K562 (cell line): ENCODE results near the gene TCF7. TPM values are rescaled to one million over a fixed set of nuclear protein-coding genes. Genes with fewer than 3 reads are reported as not detected.

Experiments
- ATAC-seq: fragments of 200-7000 bp; cut with Tn5 transposase; 3 replicates; pipeline ENCODE4 v1.9.1; 2020; ENCODE audit warnings: moderate library complexity
- BruUV-seq: library from RNA; stranded (reverse); fragments of 400-500 nt; replicated peaks from 2 replicates; lab custom pipeline; 2021; lab: Mats Ljungman, UMichigan
- CTCF ChIA-PET: fragments of 300-600 bp; formaldehyde crosslinking; extraction: SDS; loops from one replicate; lab custom pipeline; 2021; ENCODE audit warnings: low intra/inter-chr PET ratio; lab: Yijun Ruan, JAX
- POLR2A ChIA-PET: fragments of 300-600, 350-650 bp; sonication (Branson Sonifier 250); formaldehyde crosslinking; extraction: SDS; loops from one replicate; lab custom pipeline; 2021; ENCODE audit warnings: antibody characterized with exemption, inconsistent platforms; lab: Yijun Ruan, JAX
- DNase-seq, 4 experiments: peaks; one replicate each; pipeline versions ENCODE4 v3.0.0 to v3.0.0-alpha.2; 2011 to 2018; ENCODE audit warnings: low spot score in 3 of 4, mixed read lengths in 3 of 4; ENCODE audit errors: extremely low read depth in 1 of 4
- FAIRE-seq: peaks from 2 replicates; lab custom pipeline; 2011; peaks lifted over from hg19 to GRCh38; lab: Jason Lieb, UNC
- H2AFZ ChIP-seq: 2 replicates; pipeline ENCODE4 v1.6.0; 2011; ENCODE audit warnings: low read depth, low read length, control low read depth, inconsistent platforms
- H3K27ac ChIP-seq: fragments of 200-600 bp; 3 replicates; pipeline ENCODE4 v1.8.0; 2011; ENCODE audit warnings: low read depth, mild to moderate bottlenecking, control low read depth, inconsistent platforms, low read length, moderate library complexity, mixed read lengths; ENCODE audit errors: extremely low read depth
- H3K27me3 ChIP-seq, 2 experiments: fragments of 300-600 bp in 1 of 2; 2 replicates in 1 of 2; 3 replicates in 1 of 2; pipeline versions ENCODE4 v1.6.0 to v1.8.0; 2011; ENCODE audit warnings: inconsistent platforms in 2 of 2, low read length in 2 of 2, mild to moderate bottlenecking in 1 of 2, mixed read lengths in 1 of 2, moderate library complexity in 1 of 2; ENCODE audit not compliant: control insufficient read depth in 2 of 2, insufficient read depth in 2 of 2
- H3K36me3 ChIP-seq: fragments of 300-600 bp; 3 replicates; pipeline ENCODE4 v1.8.0; 2011; ENCODE audit warnings: mild to moderate bottlenecking, low read length, inconsistent platforms; ENCODE audit not compliant: control insufficient read depth, insufficient read depth
- H3K4me1 ChIP-seq, 2 experiments: fragments of 200-600 bp in 1 of 2; replicated peaks in 1 of 2; 2 replicates in 1 of 2; 3 replicates in 1 of 2; pipeline versions ENCODE4 v1.5.1 to v1.8.0; 2011; ENCODE audit warnings: inconsistent platforms in 2 of 2, low read length in 2 of 2, mild to moderate bottlenecking in 1 of 2, mixed read lengths in 1 of 2, moderate library complexity in 1 of 2; ENCODE audit not compliant: control insufficient read depth in 2 of 2, insufficient read depth in 2 of 2
- H3K4me2 ChIP-seq: 2 replicates; pipeline ENCODE4 v1.6.1; 2011; ENCODE audit warnings: low read length, control low read depth, inconsistent platforms, mixed read lengths; ENCODE audit not compliant: insufficient read depth
- H3K4me3 ChIP-seq: fragments of 200-600 bp; sonication (generic), shearing (Covaris generic); 2 replicates; pipeline ENCODE4 v1.5.1; 2016; ENCODE audit warnings: control low read depth, inconsistent platforms
- H3K79me2 ChIP-seq: fragments of 200-600 bp; 3 replicates; pipeline ENCODE4 v1.8.0; 2011; ENCODE audit warnings: low read length, inconsistent platforms; ENCODE audit not compliant: control insufficient read depth, insufficient read depth
- H3K9ac ChIP-seq, 2 experiments: 2 replicates each; pipeline versions ENCODE4 v1.6.0 to v1.6.1; 2011; ENCODE audit warnings: low read depth in 2 of 2, low read length in 2 of 2, control low read depth in 1 of 2, inconsistent platforms in 1 of 2, mild to moderate bottlenecking in 1 of 2, mixed read lengths in 1 of 2; ENCODE audit not compliant: insufficient read depth in 1 of 2
- H3K9me1 ChIP-seq: one replicate; pipeline ENCODE4 v1.6.0; 2011; ENCODE audit warnings: inconsistent platforms, mild to moderate bottlenecking, low read length, moderate library complexity; ENCODE audit not compliant: control insufficient read depth, insufficient read depth
- H3K9me3 ChIP-seq: replicated peaks from 2 replicates; pipeline ENCODE4 v1.5.1; 2011; ENCODE audit warnings: low read depth, low read length, inconsistent platforms; ENCODE audit not compliant: control insufficient read depth, insufficient read depth
- H4K20me1 ChIP-seq: replicated peaks from 2 replicates; pipeline ENCODE4 v1.6.1; 2011; ENCODE audit warnings: low read length, inconsistent platforms, mixed read lengths; ENCODE audit not compliant: control insufficient read depth, insufficient read depth
- MAZ ChIP-seq, 2 experiments: fragments of 450-650 bp in 1 of 2; sonication (generic) in 1 of 2; formaldehyde crosslinking; IDR thresholded peaks in 1 of 2; conservative IDR thresholded peaks in 1 of 2; 2 replicates each; pipeline versions ENCODE4 v1.4.0 to v1.5.0; 2020; ENCODE audit warnings: mild to moderate bottlenecking in 1 of 2, missing genetic modification reagents in 1 of 2
- MBD2 ChIP-seq: sonication (generic); IDR thresholded peaks from 2 replicates; pipeline ENCODE4 v1.6.1; 2016; ENCODE audit warnings: low read depth, borderline replicate concordance
- RBM14 ChIP-seq: fragments of 200-400 bp; formaldehyde crosslinking; IDR thresholded peaks from 2 replicates; pipeline ENCODE4 v1.6.1; 2018; ENCODE audit warnings: low read depth, mild to moderate bottlenecking, low read length, moderate library complexity, borderline replicate concordance; ENCODE audit not compliant: insufficient read depth
- SNRNP70 ChIP-seq: fragments of 200-400 bp; formaldehyde crosslinking; optimal IDR thresholded peaks from 2 replicates; pipeline ENCODE3; 2017; ENCODE audit warnings: low read depth, low read length
- ZNF274 ChIP-seq: IDR thresholded peaks from 2 replicates; pipeline ENCODE4 v1.6.1; 2011; ENCODE audit warnings: low read depth, mild to moderate bottlenecking, low read length, moderate library complexity, borderline replicate concordance
- WGBS: fragments of 100-300 bp; shearing (Covaris generic); methylation state at CpG from one replicate; pipeline ENCODE4 v1.1.6; 2016; ENCODE audit warnings: low coverage, mixed read lengths; ENCODE audit not compliant: insufficient coverage; ENCODE audit errors: missing lambda C conversion rate; 5-methylcytosine and 5-hydroxymethylcytosine counted together
- in situ Hi-C: fragments of 300-500 bp; cut with MboI; formaldehyde crosslinking; loops from 4 replicates; pipeline ENCODE4 v1.15.0; 2018; ENCODE audit warnings: inconsistent platforms, mixed read lengths
- intact Hi-C: fragments of 100-400 bp; cut with micrococcal nuclease; formaldehyde crosslinking; loops from 2 replicates; pipeline ENCODE4 v1.14.2; 2022
- polyA plus RNA-seq, 8 experiments: library from polyadenylated mRNA; depleted of rRNA in 4 of 8; stranded (reverse) in 5 of 8; unstranded in 3 of 8; fragments of >200 nt; fragmentation: Nextera tagmentation in 2 of 8; fragmentation: Illumina TruSeq in 1 of 8; extraction: Ambion mirVana in 2 of 8; extraction: Trizol in 1 of 8; gene quantifications; 2 replicates each; pipeline versions ENCODE4 v1.2.1 to v1.2.3, GENCODE V29; 2011 to 2014; ENCODE audit warnings: inconsistent platforms in 1 of 8, missing spikeins in 1 of 8
- total RNA-seq, 7 experiments: library from RNA; depleted of rRNA in 6 of 7; stranded (reverse); fragments of >200 nt in 6 of 7; fragmentation: Illumina TruSeq in 2 of 7; extraction: Trizol in 2 of 7; gene quantifications; 2 replicates each; pipeline versions ENCODE4 v1.2.1 to v1.2.3, GENCODE V29; 2011 to 2021; ENCODE audit warnings: low replicate concordance in 1 of 7

TCF7 gene
- total and polyA plus RNA-seq, 9 of the 15 experiments (the other 6 are each of a cell fraction or from before 2014, with no cell fraction given) = 1.6 to 14.9 (median 4.2) TPM

DNA sequence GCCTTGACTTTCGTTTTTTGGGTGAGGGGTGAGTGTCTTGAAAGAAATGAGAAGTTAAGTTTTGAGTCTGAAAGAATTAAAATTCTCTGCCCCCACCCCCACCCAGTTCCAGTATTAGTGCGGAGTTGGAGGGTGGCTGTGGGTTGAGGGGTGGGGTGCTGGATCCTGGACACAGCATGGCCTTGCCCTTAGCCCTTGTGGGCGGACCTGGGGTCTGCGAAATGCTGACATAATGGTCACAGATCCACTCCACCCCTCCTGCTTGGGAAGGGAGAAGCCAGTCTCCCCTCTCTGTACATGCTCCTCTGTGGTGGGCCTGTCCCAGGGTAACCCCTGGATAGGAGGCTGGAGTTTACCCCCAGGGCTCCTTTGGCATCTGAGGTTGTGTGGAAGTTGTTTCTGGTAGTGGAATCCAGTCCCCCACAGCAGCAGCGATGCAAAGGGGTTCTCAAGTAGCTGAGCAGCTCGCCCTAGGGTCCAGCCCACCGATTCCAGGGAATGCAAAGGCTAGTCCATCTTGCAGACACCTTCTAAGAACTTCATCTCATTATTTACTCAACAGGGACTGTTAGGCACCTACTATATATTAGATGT, 42.8 kb upstream of the TCF7 start:
- H3K27me3 ChIP-seq = peaks cover 32 to 65% of the 10 kb centered on the region in 2 experiments
- no peaks in the 10 kb centered on the region for H3K9me1 ChIP-seq
- BruUV-seq = no TSS peak
- no peak overlapping the region for H3K4me2 ChIP-seq
- H3K4me1 ChIP-seq = peaks cover 0 to 10% of the 10 kb centered on the region in 2 experiments; a peak in 2 of 5 replicates
- H2AFZ ChIP-seq = no peak overlapping the region
- FAIRE-seq = no peak
- no peak for TF ChIP-seq RBM14
- no peak for TF ChIP-seq MBD2
- TF ChIP-seq SNRNP70 = no peak
- TF ChIP-seq MAZ (CRISPR knock-in tag; conservative IDR thresholded peaks at IDR 0.05 in 1 of 2, IDR thresholded peaks at IDR 0.05 in 1 of 2) = no peak
- TF ChIP-seq ZNF274 = no peak
- TF ChIP-seq, all 486 proteins: peak for 0
- H4K20me1 ChIP-seq = no peaks in the 10 kb centered on the region
- DNase-seq = no peak
- no peaks in the 10 kb centered on the region for H3K79me2 ChIP-seq
- no peak overlapping the region; a peak in 1 of 4 replicates for H3K9ac ChIP-seq
- in situ Hi-C loops = no loop called here
- CTCF ChIA-PET = interaction anchor here (0.6 kb wide), 1 partner anchor 218 kb away, joined by 4 read pairs; no protein-coding TSS in a partner anchor
- no peak overlapping the region for H3K27ac ChIP-seq
- H3K9me3 ChIP-seq = no peaks in the 10 kb centered on the region
- intact Hi-C loops = no loop called here
- POLR2A ChIA-PET = interaction anchor here (0.6 to 1.3 kb wide), 2 partner anchors 18 to 1606 kb away, joined by 3 read pairs; no protein-coding TSS in a partner anchor
- 2% methylated on average over 7 of the region's 7 CpGs for WGBS
- no peak; the same call in 2 of the 3 replicates for ATAC-seq
- no peak overlapping the region for H3K4me3 ChIP-seq
- no peaks in the 10 kb centered on the region for H3K36me3 ChIP-seq
